ENCODE measurements around the gene SDR42E2.
A peak's percentile ranks its signal among the peaks of the same experiment; 100 is the strongest.

Gene SDR42E2

GRCh38 chr16:22181426-22181825, 19.1 kb downstream of the SDR42E2 start:
- Mint-ChIP-seq H3K9me3 (no peaks in the 10 kb centered on the region), H3K4me3 (no peak overlapping the region), H3K27ac (no peak overlapping the region), H3K4me1 (no peaks in the 10 kb centered on the region), H3K27me3 (ENCODE audit: low read depth, poor library complexity) (peaks cover 10% of the 10 kb centered on the region), H3K36me3 (ENCODE audit: low read depth) (no peaks in the 10 kb centered on the region)
- DNase-seq = no peak
- TF ChIP-seq CTCF (IDR thresholded peaks at IDR 0.05) = no peak

- H3K27me3 Mint-ChIP-seq (ENCODE audit: low read depth, poor library complexity) = peaks cover 10% of the 10 kb centered on the region
- no peak for DNase-seq
- no peak overlapping the region for H3K4me3 Mint-ChIP-seq
- no peaks in the 10 kb centered on the region for H3K4me1 Mint-ChIP-seq
- no peaks in the 10 kb centered on the region for H3K36me3 Mint-ChIP-seq (ENCODE audit: low read depth)
- H3K27ac Mint-ChIP-seq = no peak overlapping the region
- H3K9me3 Mint-ChIP-seq = no peaks in the 10 kb centered on the region
- TF ChIP-seq CTCF (IDR thresholded peaks at IDR 0.05) = no peak
These were observed 19.5 kb downstream of the SDR42E2 start for GRCh38 chr16:22181843-22182242.

GRCh38 chr16:22183335-22183734, 21.0 kb downstream of the SDR42E2 start:
- no peak overlapping the region for H3K4me3 Mint-ChIP-seq
- peaks cover 4% of the 10 kb centered on the region for H3K4me1 Mint-ChIP-seq
- H3K27me3 Mint-ChIP-seq (ENCODE audit: low read depth, poor library complexity) = peaks cover 9% of the 10 kb centered on the region
- H3K36me3 Mint-ChIP-seq (ENCODE audit: low read depth) = no peaks in the 10 kb centered on the region
- H3K27ac Mint-ChIP-seq = no peak overlapping the region
- H3K9me3 Mint-ChIP-seq = no peaks in the 10 kb centered on the region
- no peak for DNase-seq
- no peak for TF ChIP-seq CTCF (IDR thresholded peaks at IDR 0.05)

GRCh38 chr16:22183901-22184614, 21.8 kb downstream of the SDR42E2 start:
- peak; percentile 31 for TF ChIP-seq CTCF (IDR thresholded peaks at IDR 0.05)
- H3K27ac Mint-ChIP-seq = no peak overlapping the region
- no peaks in the 10 kb centered on the region for H3K36me3 Mint-ChIP-seq (ENCODE audit: low read depth)
- no peaks in the 10 kb centered on the region for H3K9me3 Mint-ChIP-seq
- peak; percentile 25 for DNase-seq
- H3K4me3 Mint-ChIP-seq = no peak overlapping the region
- H3K27me3 Mint-ChIP-seq (ENCODE audit: low read depth, poor library complexity) = peaks cover 4% of the 10 kb centered on the region
- peaks cover 12% of the 10 kb centered on the region for H3K4me1 Mint-ChIP-seq

- TF ChIP-seq CTCF (IDR thresholded peaks at IDR 0.05) = no peak
- H3K4me3 Mint-ChIP-seq = no peak overlapping the region
- no peak overlapping the region for H3K27ac Mint-ChIP-seq
- no peak for DNase-seq
- H3K36me3 Mint-ChIP-seq (ENCODE audit: low read depth) = no peaks in the 10 kb centered on the region
- H3K27me3 Mint-ChIP-seq (ENCODE audit: low read depth, poor library complexity) = peaks cover 6% of the 10 kb centered on the region
- H3K4me1 Mint-ChIP-seq = peaks cover 17% of the 10 kb centered on the region
- H3K9me3 Mint-ChIP-seq = no peaks in the 10 kb centered on the region
These were observed 22.3 kb downstream of the SDR42E2 start for GRCh38 chr16:22184615-22184968.

- Mint-ChIP-seq H3K4me1 (peaks cover 23% of the 10 kb centered on the region), H3K27me3 (ENCODE audit: low read depth, poor library complexity) (peaks cover 3% of the 10 kb centered on the region), H3K4me3 (no peak overlapping the region), H3K27ac (no peak overlapping the region), H3K36me3 (ENCODE audit: low read depth) (no peaks in the 10 kb centered on the region), H3K9me3 (no peaks in the 10 kb centered on the region)
- no peak for TF ChIP-seq CTCF (IDR thresholded peaks at IDR 0.05)
- peak; percentile 27 for DNase-seq
These were observed 24.2 kb downstream of the SDR42E2 start for GRCh38 chr16:22186517-22186916.
